ENCODE data around the gene CCDC201.

GRCh38 chr7:45920502-45921380, 47.9 kb upstream of the CCDC201 start, which contains the start of gene IGFBP3:
- TF ChIP-seq CTCF (IDR thresholded peaks at IDR 0.05; ENCODE audit: low read length) (no peak), EZH2 (IDR thresholded peaks at IDR 0.05; ENCODE audit: borderline replicate concordance, low read length) (no peak)

Data from OCI-LY1 (cell line).